Prostate gland (tissue), 2 donors: Measurements from ENCODE around the gene CILP2. TPM values are rescaled to one million over a fixed set of nuclear protein-coding genes. Genes with fewer than 3 reads are reported as not detected.

Experiments
- DNase-seq: peaks from one replicate; pipeline ENCODE4 v3.0.0-alpha.2; 2019; ENCODE audit warnings: low spot score
- H3K27ac ChIP-seq, 2 donors: fragments of 200-600 bp; sonication (generic); 2 replicates each; pipeline ENCODE4 v1.5.1; 2017 to 2019
- H3K27me3 ChIP-seq: fragments of 200-600 bp; sonication (generic); replicated peaks from 2 replicates; pipeline ENCODE4 v1.5.1; 2019; ENCODE audit not compliant: insufficient read depth
- H3K36me3 ChIP-seq, 2 donors: fragments of 200-600 bp; sonication (generic); 1 replicate in 1 of 2; 2 replicates in 1 of 2; pipeline versions ENCODE4 v1.5.1 to v1.8.1; 2017 to 2019
- H3K4me1 ChIP-seq: fragments of 200-600 bp; sonication (generic); replicated peaks from 2 replicates; pipeline ENCODE4 v1.5.1; 2019
- H3K4me3 ChIP-seq, 2 donors: fragments of 200-600 bp; sonication (generic); 2 replicates each; pipeline ENCODE4 v1.5.1; 2017 to 2019
- H3K9me3 ChIP-seq: fragments of 200-600 bp; sonication (generic); 2 replicates; pipeline ENCODE4 v1.5.1; 2017
- POLR2A ChIP-seq: fragments of 450-650 bp; IDR thresholded peaks from one replicate; pipeline ENCODE4 v1.6.1; 2016; ENCODE audit warnings: antibody characterized with exemption, mild to moderate bottlenecking
- POLR2AphosphoS5 ChIP-seq: sonication (generic); formaldehyde crosslinking; IDR thresholded peaks from one replicate; pipeline ENCODE4 v1.6.1; 2017; ENCODE audit warnings: antibody characterized with exemption
- WGBS: methylation state at CpG from one replicate; pipeline ENCODE4 v1.1.5; 2018; 5-methylcytosine and 5-hydroxymethylcytosine counted together
- intact Hi-C: fragments of 100-400 bp; cut with DNase I; formaldehyde crosslinking; loops from one replicate; pipeline ENCODE4 v1.14.2; 2022
- total RNA-seq, 2 donors: library from RNA; depleted of rRNA; stranded (reverse); fragments of >200 nt; gene quantifications; one replicate each; pipeline ENCODE4 v1.1.0, GENCODE V29; 2016
- TF ChIP-seq, protein P1 (sequence below), 4 experiments: fragments of 200-600 bp in 2 of 4; fragments of 450-650 bp in 2 of 4; sonication (generic) in 2 of 4; IDR thresholded peaks; 1 replicate in 3 of 4; 2 replicates in 1 of 4; pipeline ENCODE4 v1.5.1; 2016 to 2019; ENCODE audit warnings: antibody characterized with exemption in 4 of 4, mild to moderate bottlenecking in 2 of 4, moderate library complexity in 2 of 4

Gene CILP2
- total RNA-seq, 2 donors from 2014 or later: 0.68 to 3.7 TPM

DNA sequence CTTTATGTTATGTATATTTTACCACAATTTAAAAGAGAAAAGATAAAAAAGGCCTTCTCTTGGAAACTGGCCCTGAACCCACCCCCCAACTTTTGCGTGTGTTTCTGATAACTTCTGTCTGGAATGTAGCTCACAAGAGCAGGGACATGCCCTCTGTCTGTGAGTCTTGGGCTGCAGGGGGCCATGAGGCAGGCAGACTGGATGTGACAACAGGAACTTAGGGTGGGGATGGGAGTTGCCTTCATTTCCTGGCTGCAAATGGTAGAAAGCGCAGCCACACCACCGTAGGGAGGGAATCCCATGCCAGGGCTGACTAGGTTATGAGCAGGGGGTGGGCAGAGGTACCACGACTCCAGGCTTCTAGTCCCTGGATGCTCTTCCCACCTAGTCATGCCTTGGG lies 21.9 kb downstream of the CILP2 start:
- H3K36me3 ChIP-seq: no peaks in the 10 kb centered on the region
- no peak overlapping the region for H3K27ac ChIP-seq
- no peaks in the 10 kb centered on the region for H3K9me3 ChIP-seq
- H3K27me3 ChIP-seq: no peaks in the 10 kb centered on the region
- no peak for DNase-seq
- intact Hi-C loops: no loop called here
- no peak overlapping the region for H3K4me3 ChIP-seq
- no peaks in the 10 kb centered on the region for H3K4me1 ChIP-seq
- TF ChIP-seq POLR2AphosphoS5 (no peak), POLR2A (no peak)
- TF ChIP-seq, protein P1, sequence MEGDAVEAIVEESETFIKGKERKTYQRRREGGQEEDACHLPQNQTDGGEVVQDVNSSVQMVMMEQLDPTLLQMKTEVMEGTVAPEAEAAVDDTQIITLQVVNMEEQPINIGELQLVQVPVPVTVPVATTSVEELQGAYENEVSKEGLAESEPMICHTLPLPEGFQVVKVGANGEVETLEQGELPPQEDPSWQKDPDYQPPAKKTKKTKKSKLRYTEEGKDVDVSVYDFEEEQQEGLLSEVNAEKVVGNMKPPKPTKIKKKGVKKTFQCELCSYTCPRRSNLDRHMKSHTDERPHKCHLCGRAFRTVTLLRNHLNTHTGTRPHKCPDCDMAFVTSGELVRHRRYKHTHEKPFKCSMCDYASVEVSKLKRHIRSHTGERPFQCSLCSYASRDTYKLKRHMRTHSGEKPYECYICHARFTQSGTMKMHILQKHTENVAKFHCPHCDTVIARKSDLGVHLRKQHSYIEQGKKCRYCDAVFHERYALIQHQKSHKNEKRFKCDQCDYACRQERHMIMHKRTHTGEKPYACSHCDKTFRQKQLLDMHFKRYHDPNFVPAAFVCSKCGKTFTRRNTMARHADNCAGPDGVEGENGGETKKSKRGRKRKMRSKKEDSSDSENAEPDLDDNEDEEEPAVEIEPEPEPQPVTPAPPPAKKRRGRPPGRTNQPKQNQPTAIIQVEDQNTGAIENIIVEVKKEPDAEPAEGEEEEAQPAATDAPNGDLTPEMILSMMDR (IDR thresholded peaks at IDR 0.05): no peak
- 75% methylated on average over 4 of the region's 4 CpGs for WGBS

DNA sequence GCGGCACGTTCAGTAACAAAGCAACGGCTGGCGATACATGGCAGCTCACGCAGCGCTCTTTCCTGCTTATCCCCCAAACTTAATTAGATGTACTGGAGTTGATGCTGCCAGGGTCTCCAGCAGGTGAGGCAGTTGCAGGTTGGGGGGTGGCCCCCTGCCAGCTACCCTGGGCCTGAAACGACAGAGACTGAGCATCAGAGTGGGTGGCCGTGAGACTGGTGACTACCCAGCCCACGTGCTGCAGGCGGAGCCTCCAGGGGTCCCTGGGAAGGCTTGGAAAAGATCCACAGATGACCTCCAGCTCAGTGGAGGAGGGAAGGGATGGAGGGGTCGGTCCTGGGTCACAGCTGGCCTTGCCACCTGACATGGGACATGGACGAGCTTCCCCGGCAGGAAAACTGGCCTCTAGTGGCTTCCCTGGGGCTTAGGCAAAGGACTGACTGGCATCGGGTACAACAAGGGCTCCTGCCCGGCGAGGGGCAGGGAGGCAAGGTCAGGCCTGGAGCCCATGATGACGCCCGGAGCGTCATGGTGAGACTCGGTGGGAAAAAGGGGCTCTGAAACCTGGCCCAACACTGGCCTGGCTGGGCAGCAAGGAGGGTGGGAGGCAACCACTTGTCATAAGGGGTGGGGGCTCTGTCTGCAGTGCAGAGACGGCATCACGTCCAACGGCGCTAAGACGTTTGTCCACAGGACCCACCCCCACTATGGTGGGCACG lies 24.0 kb downstream of the CILP2 start:
- TF ChIP-seq POLR2A (no peak), POLR2AphosphoS5 (no peak)
- TF ChIP-seq, protein P1 (IDR thresholded peaks at IDR 0.05): no peak
- no peaks in the 10 kb centered on the region for H3K9me3 ChIP-seq
- WGBS: 89% methylated on average over 25 of the region's 26 CpGs
- no peaks in the 10 kb centered on the region for H3K27me3 ChIP-seq
- no peaks in the 10 kb centered on the region for H3K4me1 ChIP-seq
- no peak overlapping the region for H3K4me3 ChIP-seq
- intact Hi-C loops: no loop called here
- H3K27ac ChIP-seq: no peak overlapping the region
- DNase-seq: no peak
- H3K36me3 ChIP-seq: no peaks in the 10 kb centered on the region

DNA sequence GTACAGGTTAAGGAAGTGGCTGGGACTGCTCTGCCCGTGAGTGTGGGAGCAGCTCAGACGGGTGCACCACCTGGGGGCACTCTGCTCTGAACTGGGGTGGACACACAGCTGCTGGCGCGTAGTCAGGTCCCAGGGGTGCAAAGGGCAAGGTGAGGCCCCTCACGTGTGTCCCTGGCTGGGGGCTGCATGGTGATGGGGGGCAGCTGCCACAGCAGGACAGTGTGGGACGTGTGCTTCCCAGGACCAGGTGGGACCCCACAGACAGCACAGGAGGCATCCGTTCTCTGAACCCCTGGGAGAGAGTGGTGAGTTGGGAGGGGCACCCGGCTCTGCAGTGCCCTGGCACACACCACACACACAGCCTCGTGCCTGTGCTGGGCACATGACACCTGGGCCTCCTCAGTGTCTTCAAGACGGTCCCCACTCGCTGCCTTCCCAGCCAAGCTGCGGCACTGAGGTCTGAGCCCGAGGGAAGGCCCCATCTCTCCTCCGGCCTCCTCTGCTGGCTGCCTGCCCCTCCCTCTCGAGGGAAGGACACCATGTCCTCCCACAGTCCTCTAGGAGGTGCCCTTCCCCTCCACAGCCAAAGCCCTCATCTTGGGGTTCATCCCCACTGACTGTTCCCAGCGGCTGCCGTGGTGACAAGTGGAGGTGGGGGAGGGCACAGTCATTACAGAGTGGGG lies 24.7 kb downstream of the CILP2 start:
- H3K4me3 ChIP-seq: no peak overlapping the region
- no peak for DNase-seq
- WGBS: 77% methylated on average over 16 of the region's 17 CpGs
- H3K9me3 ChIP-seq: no peaks in the 10 kb centered on the region
- H3K27me3 ChIP-seq: no peaks in the 10 kb centered on the region
- H3K36me3 ChIP-seq: no peaks in the 10 kb centered on the region
- intact Hi-C loops: no loop called here
- H3K27ac ChIP-seq: no peak overlapping the region
- H3K4me1 ChIP-seq: no peaks in the 10 kb centered on the region
- TF ChIP-seq, protein P1 (IDR thresholded peaks at IDR 0.05): no peak
- TF ChIP-seq POLR2A: no peak
- TF ChIP-seq POLR2AphosphoS5: no peak

DNA sequence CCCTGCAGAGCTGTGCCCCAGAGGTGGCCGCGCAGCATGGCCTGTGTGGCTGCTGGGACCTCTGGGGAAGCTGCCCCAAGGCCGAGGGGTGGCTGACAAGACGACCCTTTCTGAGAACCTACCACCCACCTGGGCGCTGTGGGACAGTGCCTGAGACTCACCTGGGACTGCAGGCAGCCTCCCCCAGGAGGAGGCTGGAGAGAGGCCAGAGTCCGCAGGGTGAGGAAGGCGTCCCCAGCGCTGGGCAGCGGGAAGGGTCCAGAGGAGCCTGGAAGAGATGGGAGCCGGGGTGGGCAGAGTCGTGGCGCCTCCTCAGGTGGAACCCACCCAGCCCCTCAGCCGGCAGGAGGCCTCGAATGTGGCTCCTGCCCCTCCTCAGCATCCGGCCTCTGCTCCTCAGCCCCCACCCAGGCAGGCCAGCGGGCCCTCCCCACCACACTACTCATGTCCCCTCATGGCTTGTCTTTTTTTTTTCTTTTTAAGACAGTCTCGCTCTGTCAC lies 25.3 kb downstream of the CILP2 start:
- no peak for DNase-seq
- no peak overlapping the region for H3K27ac ChIP-seq
- H3K27me3 ChIP-seq: no peaks in the 10 kb centered on the region
- H3K4me1 ChIP-seq: no peaks in the 10 kb centered on the region
- H3K9me3 ChIP-seq: no peaks in the 10 kb centered on the region
- WGBS: 92% methylated on average over 13 of the region's 17 CpGs
- TF ChIP-seq POLR2A (no peak), POLR2AphosphoS5 (no peak)
- TF ChIP-seq, protein P1 (IDR thresholded peaks at IDR 0.05): no peak
- H3K4me3 ChIP-seq: no peak overlapping the region
- no peaks in the 10 kb centered on the region for H3K36me3 ChIP-seq
- intact Hi-C loops: no loop called here

DNA sequence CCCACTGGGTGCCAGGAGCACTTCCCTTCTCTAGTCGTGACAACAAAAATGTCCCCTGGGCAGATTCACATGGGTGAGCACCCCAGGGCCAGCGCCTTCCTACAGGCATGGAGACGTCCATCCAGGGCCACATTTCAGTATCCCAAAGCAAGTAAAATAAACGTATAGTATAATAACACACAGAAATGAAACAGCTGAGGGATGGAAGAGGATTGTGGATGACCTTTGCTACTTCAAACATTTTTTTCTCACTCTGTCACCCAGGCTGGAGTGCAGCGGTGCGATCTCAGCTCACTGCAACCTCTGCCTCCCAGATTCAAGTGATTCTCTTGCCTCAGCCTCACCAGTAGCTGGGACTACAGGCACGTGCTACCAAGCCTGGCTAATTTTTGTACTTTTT lies 28.2 kb downstream of the CILP2 start:
- no peak overlapping the region for H3K4me3 ChIP-seq
- H3K9me3 ChIP-seq: no peaks in the 10 kb centered on the region
- H3K36me3 ChIP-seq: no peaks in the 10 kb centered on the region
- no peak for TF ChIP-seq POLR2A
- TF ChIP-seq, protein P1 (IDR thresholded peaks at IDR 0.05): no peak
- TF ChIP-seq POLR2AphosphoS5: no peak
- 85% methylated on average over 7 of the region's 7 CpGs for WGBS
- no peaks in the 10 kb centered on the region for H3K4me1 ChIP-seq
- intact Hi-C loops: no loop called here
- H3K27ac ChIP-seq: no peak overlapping the region
- no peak for DNase-seq
- no peaks in the 10 kb centered on the region for H3K27me3 ChIP-seq
